Measurements from ENCODE around the gene ALK. TPM values are rescaled to one million over a fixed set of nuclear protein-coding genes. Genes with fewer than 3 reads are reported as not detected.

ALK gene
- total RNA-seq (2021), result not detected in 2 replicates
- long read RNA-seq, result 0 reads

DNA sequence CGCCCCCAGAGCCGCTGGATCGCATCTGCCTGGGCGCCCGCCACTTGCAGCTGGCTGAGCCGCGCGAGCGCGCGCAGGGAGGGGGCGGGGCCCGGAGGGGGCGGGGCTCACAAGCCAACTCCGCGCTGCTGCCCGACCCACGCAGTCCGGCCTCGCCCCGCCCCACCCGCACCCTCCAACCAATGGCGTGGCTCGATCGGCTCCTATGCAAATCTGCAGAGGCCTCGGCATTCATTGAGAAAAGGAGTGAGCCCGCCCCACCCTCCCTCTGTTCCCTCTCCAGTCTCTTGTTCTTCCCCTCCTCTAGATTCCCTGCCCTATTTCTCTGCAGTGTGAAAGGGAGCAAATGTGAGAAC, at the start of gene ALK:
TSS of gene ALK (minus strand) at position 27 of the 356 bp plus-strand sequence. CDS start 927 bp downstream, outside the sequence.
- Mint-ChIP-seq H3K9me3 (no peaks in the 10 kb centered on the region), H3K4me3 (peak within 1 kb of the TSS; percentile 64 to 84), H3K27ac (no peak within 1 kb of the TSS), H3K36me3 (ENCODE audit: insufficient read depth in 1 of 3, low read depth in 3 of 3) (no peaks in the 10 kb centered on the region), H3K4me1 (peaks cover 5 to 14% of the 10 kb centered on the region in 2 experiments), H3K27me3 (ENCODE audit: low read depth) (peaks cover 60% of the 10 kb centered on the region)
- Histone ChIP-seq H2BK5ac (ENCODE audit: insufficient read length, low read length) (no peak within 1 kb of the TSS), H2BK12ac (ENCODE audit: insufficient read length, low read depth, low read length) (no peak within 1 kb of the TSS), H3K79me2 (ENCODE audit: insufficient read depth, low read length) (no peaks in the 10 kb centered on the region), H4K5ac (ENCODE audit: insufficient read length, low read depth, low read length) (no peak within 1 kb of the TSS), H3K4me2 (ENCODE audit: insufficient read depth, insufficient read length, low read length) (peak within 1 kb of the TSS; percentile 77), H2AK5ac (ENCODE audit: insufficient read length, low read length) (no peak within 1 kb of the TSS), H2AFZ (ENCODE audit: low read length) (peak within 1 kb of the TSS; percentile 86), H4K20me1 (ENCODE audit: control insufficient read depth, insufficient read depth, insufficient read length) (no peaks in the 10 kb centered on the region), H3K23ac (ENCODE audit: insufficient read length, low read depth, low read length) (no peak within 1 kb of the TSS), H3K9me3 (ENCODE audit: control insufficient read depth, low read depth, low read length) (no peaks in the 10 kb centered on the region), H3K79me1 (ENCODE audit: insufficient read depth, low read depth, low read length, poor library complexity, severe bottlenecking) (no peaks in the 10 kb centered on the region), H3K23me2 (ENCODE audit: insufficient read length, low read depth, low read length, poor library complexity, severe bottlenecking) (peaks cover 17% of the 10 kb centered on the region), H3K27me3 (ENCODE audit: insufficient read depth, low read length) (peaks cover 24% of the 10 kb centered on the region), H2BK15ac (ENCODE audit: low read depth, low read length) (no peak within 1 kb of the TSS), H3K9ac (ENCODE audit: extremely low read depth, insufficient read length, low read length) (no peak within 1 kb of the TSS), H3K18ac (ENCODE audit: insufficient read length, low read depth, low read length) (no peak within 1 kb of the TSS), H2BK120ac (ENCODE audit: low read depth, low read length, poor library complexity, severe bottlenecking) (no peak within 1 kb of the TSS), H4K91ac (ENCODE audit: insufficient read length, low read depth, low read length) (no peak within 1 kb of the TSS), H3K14ac (ENCODE audit: insufficient read depth, low read length) (no peak within 1 kb of the TSS), H4K8ac (replicated peaks; ENCODE audit: insufficient read length, low read depth, low read length) (no peak within 1 kb of the TSS), H2BK20ac (ENCODE audit: low read depth, low read length, poor library complexity, severe bottlenecking) (no peak within 1 kb of the TSS), H3T11ph (ENCODE audit: low read length) (no peak within 1 kb of the TSS), H3K4me1 (ENCODE audit: insufficient read depth, low read length) (no peaks in the 10 kb centered on the region), H3K4ac (ENCODE audit: low read depth, low read length) (no peak within 1 kb of the TSS), H3K27ac (ENCODE audit: insufficient read length, low read depth, low read length) (no peak within 1 kb of the TSS), H3K56ac (ENCODE audit: insufficient read length, low read depth, low read length) (no peak within 1 kb of the TSS)
- TF ChIP-seq, protein P1, sequence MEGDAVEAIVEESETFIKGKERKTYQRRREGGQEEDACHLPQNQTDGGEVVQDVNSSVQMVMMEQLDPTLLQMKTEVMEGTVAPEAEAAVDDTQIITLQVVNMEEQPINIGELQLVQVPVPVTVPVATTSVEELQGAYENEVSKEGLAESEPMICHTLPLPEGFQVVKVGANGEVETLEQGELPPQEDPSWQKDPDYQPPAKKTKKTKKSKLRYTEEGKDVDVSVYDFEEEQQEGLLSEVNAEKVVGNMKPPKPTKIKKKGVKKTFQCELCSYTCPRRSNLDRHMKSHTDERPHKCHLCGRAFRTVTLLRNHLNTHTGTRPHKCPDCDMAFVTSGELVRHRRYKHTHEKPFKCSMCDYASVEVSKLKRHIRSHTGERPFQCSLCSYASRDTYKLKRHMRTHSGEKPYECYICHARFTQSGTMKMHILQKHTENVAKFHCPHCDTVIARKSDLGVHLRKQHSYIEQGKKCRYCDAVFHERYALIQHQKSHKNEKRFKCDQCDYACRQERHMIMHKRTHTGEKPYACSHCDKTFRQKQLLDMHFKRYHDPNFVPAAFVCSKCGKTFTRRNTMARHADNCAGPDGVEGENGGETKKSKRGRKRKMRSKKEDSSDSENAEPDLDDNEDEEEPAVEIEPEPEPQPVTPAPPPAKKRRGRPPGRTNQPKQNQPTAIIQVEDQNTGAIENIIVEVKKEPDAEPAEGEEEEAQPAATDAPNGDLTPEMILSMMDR (conservative IDR thresholded peaks at IDR 0.05), result no peak
- DNase-seq, result peak; percentile 98
- no CpG with 5 or more reads among the region's 27 CpGs for WGBS (ENCODE audit: extremely low coverage, insufficient read length, low lambda C conversion rate)
